Stimulated activated CD4-positive, alpha-beta T cell treated with anti-CD3 and anti-CD28 coated beads, Interleukin-1b, Interleukin-23, amount 100 ng/mL, for 48 hours (primary cell): ENCODE data around the gene ADCY9.

Experiments used
- DNase-seq: peaks from one replicate; pipeline ENCODE4 v3.0.0-alpha.2; 2020

ADCY9 gene

DNA sequence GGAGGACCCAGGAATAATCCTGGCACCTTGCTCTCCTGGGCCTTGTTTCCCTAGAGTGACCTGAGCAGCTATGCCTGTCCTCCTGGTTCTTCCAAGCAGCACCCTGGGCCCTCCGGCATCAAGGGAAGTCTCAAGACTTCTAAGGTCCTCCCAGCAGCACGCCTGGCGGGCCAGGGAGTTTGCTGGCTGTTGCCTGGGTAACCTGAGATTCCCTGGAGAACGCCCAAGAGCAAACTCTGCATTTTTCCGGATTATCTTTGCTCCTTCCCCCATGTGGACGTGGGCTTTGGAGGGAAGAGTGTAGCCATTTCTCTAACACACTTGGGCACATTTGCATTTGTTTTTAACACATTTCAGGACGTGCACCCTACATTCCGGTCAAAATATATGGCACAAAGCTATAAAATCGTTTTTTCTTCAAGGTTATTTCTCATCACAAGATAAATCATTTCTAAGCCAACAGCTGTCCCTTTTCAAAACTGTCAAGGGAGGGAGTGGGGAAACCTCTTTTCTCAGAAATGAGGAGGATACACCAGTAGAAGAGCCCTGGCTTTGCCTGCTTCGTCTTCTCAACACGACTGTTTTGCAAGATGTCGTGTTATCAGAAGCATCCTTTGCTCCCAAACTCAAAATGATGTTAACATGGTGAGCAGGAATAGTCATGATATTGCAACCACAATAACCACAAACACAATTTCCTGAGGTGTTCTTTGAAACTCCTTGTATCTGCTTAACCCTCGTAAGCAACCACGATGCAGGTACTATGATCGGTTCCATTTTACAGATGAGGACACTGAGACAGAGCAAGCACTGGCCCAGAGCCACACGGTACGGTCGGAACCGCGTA, 116.5 kb downstream of the ADCY9 start:
- DNase-seq: no peak

DNA sequence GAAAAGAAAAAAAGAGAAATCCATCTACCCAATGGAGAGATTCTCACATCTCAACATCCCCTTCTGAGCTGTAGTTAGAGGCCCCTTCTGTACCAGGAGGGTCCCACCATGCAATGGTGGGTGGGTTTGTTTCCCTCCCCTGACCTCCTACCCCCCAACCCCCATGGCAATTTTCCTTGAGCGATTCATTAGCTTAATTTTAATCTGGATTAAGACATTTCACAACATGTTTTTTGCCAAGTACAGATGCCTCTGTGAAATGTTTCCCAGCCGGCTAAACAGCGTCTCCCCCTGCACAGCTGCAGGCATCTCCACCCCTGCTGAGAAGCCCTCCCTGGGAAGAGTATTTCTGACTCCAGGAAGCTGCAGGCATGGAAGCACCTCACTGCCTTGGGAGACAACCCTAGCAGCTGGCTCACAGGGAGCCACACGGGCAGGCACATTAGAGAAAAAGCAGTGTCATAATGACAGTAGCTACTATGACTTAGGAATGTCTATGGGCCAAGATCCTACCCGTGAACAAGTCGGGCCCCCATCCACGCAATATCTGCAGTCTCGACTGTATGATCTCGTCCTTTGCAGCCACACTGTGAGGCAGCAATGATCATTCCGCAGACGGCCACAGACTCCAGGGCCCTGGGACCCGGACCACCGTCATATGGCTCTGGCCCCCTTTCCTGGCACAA, 117.3 kb downstream of the ADCY9 start:
- no peak for DNase-seq

DNA sequence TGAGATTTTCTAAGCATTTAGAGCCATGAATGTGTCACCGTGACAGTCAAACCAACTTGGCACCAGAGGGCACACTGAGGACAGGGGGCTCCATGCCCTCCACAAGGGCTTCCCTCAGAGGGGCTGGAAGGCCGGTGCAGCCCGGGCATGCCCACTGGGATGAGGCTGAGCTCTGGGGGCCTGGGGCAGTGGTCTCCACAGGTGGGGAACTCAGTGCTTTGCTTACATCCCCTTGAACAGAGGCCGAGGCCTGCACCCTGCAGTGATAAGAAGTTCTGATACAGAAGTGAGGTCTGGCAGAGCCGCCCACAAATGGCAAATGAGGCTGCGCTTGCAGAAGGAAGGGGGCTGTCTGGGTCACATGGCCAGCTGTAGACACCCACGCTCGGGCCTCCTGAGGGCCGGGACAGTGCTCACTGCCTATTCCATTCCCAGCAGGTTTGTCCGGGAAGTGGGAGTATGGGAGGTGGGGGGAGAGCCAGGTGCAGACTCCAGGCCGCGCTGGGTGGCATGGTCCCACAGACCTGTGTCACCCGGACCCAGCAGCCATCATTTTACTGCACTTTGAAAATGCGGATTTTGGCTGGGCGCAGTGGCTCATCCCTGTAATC, 118.9 kb downstream of the ADCY9 start:
- no peak for DNase-seq

DNA sequence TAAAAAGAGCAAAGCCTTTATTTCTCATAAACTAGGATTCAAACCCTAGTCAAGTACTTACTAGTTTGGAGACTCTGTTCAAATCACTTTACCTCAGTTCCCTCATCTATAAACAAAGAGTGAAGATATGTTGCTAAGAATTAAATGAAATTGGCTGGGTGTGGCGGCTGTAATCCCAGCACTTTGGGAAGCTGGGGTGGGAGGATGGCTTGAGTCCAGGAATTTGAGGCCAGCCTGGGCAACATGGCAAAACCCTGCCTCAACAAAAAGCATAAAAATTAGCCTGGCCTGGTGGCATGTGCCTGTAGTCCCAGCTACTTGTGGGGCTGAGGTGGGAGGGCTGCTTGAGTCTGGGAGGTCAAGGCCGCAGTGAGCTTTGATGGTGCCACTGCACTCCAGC, 121.2 kb downstream of the ADCY9 start:
- no peak for DNase-seq

DNA sequence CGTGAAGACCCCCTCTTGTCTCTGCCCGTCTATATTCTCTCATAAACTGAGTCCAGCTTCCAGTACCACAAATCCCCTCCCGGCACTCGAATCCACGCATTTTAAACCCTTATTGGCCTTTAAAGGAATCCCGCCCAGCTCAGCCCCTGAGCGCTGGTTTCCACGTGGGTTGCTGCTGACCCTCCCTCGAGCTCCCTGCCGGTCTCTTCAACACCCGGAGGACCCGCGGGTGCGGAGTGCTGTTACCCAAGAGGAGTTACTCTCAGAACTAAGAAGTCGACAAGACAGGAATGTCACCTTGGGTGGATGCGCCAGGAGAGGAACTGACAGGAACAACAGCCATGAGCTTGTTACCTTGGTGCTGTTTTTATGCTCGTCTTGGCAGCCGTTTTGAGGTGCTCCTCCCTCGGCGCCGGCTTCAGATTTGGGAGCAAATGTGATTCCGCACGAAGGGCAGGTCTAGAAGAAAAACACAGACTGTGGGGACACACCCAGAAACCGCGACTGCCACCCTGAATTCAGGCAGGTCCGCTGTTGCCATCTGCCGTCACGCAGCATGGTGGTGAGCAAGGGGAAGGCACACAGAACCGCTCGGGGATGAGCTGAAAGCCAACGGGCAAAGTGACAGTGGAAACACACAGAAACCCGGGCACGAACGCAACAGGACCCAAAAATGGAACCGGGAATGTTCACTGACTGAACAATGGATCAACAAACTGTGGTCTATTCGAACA, 123.0 kb downstream of the ADCY9 start:
- no peak for DNase-seq

DNA sequence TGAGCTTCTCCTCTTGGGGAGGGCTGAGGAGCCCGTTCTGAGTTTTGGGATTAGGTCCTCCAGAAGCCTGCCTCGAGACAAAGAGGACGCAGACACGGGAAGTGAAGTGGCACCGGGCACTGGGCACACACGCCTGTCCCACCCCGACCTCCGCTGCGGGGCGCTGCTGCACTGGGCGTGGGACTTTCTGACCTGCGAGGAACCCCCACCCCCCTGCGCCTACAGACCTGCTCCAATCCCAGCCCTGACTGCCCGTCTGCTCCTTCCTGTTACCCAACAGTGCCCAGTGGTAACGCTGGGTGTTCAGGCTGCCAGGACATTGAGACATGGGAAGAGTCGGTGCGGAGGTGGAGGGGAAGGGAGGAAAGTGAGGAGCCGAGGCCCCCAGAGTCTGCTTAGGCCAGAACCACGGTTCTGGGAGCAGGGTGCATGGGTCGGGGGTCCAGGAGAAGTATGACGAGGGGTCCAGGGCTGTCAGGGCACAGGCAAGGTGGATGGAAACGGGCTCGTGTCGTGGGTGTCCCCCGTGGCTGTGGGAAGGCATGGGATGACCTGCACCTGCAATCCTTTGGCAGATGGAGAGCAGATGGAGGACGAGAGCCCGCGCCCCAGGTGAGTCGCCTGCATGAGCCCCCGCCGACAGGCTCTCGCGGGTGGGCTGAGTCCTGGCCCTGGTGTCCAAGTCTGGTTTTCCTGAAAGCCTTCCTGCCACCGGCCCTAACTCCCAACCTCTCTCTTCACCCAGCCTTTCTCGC, 123.8 kb downstream of the ADCY9 start:
- no peak for DNase-seq

DNA sequence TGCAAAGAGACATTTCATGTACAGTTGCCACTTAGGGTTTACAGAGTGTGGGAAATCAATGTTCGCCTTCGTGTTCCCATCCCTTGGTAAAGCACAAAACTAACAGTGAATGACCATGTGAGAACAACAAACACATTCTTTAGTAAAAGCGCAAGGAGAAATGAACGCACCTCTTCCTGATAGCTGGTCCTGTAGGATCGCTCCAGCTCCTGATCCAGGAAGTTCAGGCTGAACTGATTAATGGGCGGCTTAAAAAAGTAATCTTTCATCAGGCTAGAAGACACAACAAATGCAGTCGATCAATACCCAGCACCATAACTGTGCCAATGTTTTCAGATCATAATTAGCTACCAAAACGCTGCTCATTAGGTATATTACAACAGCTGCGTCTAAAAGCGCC, 127.4 kb downstream of the ADCY9 start:
- no peak for DNase-seq

DNA sequence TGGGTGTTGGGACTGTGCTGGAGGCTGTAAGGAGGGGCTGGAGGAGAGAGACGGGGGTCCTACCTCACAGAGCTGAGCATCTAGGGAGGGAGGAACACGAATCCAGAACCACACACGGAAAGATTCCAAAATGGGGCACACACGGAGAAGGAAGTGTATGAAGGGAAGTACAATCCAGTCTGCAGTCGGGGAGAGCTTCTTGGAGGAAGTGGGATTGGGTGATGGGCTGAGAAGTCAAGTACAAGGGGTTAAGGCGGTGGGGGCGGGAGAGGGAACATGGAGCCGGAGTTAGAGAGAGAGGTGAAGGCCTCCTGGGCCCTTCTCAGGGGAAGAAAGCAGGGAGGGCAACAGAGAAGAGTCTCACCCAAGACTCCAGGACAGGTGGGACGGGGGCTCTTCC, 128.2 kb downstream of the ADCY9 start:
- DNase-seq: no peak

DNA sequence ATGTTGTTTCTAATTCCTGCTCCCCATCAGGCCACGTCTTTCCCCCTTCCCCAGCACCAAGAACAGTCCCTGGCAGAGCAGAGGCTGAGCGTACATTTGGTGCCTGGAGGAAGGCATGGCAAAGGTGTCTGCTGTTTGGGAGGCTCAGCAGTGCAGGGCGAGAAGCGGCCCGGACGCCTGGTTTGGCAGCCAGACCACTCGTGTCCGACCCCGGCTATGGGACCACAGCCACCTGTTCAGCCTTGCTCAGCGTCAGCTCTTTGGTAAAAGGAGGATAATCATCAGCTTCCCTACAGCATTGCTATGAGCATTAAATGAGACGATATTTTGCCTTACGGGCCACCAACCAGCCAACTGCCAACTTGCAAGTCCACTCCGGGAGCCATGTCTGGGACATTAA, 129.0 kb downstream of the ADCY9 start:
- DNase-seq: no peak

DNA sequence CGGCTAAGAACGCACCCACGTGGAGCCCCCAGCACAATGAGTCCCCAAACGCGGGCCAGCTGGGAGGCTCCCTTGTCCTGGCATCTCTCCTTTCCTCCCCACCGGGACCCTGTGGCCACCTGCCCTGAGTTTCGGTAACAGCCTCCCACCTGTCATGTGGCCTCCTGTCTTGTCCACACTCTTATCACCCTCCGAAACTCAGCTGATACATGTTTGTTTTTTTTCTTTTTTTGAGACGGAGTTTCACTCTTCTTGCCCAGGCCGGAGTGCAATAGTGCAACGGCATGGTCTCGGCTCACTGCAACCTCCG, 130.1 kb downstream of the ADCY9 start:
- DNase-seq: no peak

DNA sequence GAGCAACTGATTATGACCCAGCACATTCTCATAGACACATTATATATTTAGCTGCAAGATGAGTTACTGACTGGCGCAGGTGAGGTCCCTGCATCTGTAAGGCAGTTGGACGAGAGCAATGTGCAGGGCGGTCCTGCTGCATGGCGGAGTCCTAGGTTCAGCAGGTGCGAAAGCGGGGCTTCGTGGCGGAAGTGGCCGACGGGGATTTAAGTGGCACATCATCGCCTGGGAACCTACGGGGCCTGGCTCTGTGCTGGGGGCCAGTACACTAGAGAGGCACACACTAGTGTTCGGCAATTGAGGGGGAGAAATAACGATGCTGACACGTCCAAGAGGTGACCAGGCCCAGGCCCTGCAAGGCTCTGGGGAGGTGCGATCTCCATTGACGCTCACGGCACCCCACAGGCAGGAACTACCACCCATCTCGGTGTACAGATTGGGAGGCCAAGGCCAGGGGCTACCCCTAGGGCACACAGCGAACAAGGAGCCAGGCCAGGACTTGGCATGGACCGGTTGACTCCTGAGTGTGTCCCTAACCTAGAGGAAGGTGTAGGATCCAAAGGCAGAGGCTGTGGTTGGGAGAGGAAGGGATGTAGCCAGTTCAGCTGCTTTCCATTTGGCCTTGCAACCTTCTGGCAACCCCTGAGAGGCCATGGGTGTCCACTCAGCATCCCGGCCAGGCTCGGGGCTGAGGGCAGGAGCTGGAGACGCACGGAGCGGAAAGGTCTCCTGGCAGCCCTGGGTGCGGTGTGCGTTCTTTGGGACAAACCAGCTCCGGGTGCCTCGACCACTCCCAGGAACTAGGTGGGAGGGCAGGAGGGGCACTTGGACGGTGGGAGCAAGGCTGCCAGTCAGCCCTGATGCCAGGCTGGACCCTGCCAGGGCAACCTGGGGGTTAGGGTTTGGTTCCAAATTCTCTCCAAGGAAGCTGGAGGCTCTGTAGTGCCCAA, 131.9 kb downstream of the ADCY9 start:
- DNase-seq: no peak

DNA sequence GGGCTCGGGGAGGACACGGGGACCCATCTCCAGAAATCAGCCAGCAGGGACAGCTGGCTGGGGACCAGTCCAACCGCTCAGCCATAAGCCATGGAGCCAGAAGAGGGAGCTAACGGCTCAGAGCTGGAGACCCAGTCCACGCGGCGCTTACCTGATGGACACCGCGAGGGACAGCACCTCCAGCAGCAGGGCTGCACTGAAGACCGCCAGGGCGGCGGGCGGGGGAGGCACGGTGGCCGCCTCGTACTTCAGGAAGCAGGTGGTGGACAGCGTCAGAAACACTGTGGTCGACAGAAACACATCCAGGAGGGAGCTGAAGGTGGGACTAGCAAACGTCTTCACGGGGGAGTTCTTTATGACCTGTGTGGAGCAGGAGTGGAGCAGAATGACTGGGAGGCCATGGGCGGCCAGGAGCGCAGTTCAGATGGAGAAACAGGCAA, 133.1 kb downstream of the ADCY9 start:
- peak; percentile 39 for DNase-seq

DNA sequence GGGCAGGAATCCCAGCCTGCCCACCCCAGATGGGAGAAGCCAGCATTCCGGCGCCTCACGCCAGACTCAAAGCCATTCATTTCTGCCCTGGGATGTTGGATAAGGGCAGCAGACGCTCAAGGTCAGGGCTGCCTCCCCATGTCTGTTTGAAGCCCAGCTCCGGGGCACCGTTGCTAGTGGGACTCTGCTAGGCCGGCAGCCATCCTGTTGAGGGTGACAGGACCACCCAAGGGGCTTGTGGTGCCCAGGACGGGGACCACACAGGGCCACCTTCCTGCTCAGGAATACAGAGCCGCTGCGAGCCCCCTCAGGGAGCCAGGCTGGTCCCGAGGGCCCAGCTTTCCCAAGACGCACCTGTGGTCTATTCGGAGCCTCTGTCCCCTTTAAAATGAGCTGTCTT, 134.0 kb downstream of the ADCY9 start:
- DNase-seq: no peak

DNA sequence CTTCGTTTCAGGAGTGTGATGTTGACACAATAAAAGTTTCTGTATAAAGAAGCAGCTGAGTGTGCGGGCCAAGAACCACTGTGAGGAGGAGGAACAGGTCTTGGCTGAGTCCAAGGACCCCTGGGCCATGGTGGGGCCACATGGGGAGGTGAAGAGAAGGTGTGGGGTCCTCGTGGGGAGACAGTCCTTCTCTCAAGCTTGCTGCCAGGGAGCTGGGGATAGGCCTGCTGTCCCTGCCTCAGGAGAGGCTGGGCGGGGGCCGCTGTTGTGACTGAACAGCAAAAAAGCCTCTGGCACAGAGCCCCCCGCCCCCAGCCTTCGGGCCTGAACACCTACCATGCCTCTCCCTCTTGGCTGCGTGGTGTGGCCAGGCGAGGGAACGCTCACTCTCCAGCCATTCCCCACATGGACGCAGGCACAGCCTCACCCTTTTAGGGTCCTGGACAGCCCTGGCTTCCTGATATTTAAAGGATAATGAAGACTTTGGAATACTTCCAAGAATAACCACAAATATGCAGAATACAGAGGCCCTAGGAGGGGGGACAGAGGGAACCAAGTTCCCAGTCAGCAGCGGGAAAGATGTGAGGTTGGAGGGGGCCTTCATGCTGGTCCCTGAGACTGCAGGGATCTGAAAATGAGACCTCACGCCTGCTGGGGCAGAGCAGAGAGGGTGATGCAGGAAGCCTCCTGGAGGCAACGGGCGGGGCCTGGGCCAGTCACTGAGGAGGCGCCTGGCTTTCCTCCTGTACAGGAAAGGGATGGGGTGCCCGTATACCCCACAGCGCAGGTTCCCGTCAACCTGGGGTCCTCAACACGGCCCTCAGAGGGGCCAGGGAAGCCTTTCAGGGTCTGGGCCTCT, 135.8 kb downstream of the ADCY9 start:
- no peak for DNase-seq

DNA sequence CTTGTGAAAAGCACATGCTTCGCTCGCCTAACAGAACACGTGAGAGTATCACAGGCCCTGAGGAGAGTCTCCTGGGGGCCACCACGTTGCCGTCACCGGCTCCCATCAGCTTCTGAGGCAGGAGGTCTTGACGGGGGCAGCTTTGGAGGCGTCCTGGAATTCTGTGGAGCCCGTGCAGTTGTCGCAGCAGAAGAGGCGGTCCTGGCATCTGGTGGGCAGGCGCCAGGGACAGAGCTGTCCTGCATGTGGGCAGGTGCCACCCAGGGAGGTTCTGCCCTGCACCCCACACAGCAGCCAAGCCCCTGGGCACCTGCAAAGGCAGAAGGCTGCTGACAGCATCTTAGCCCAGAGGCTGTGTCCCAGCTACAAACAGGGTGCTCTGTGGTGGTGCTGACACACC, 136.7 kb downstream of the ADCY9 start:
- DNase-seq: no peak

DNA sequence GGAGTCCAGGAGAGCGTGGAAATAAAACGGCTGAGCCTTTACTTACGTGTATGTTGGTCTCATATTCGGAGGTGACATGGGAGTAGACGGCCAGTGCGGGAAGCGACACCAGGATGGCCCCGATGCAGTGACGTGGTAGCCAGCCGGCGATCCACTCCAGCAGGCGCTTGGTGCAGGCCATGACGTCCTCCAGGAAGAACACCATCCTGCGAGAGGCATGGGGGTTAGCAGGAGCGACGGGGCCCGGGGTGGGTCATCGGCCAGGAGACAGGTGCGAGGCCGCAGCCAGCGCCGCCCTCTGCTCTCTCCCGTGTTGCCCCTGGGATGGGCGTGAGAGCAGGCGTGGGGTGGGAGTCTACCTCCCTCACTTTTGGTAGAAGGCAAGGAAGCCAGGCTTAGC, 137.2 kb downstream of the ADCY9 start:
- no peak for DNase-seq

DNA sequence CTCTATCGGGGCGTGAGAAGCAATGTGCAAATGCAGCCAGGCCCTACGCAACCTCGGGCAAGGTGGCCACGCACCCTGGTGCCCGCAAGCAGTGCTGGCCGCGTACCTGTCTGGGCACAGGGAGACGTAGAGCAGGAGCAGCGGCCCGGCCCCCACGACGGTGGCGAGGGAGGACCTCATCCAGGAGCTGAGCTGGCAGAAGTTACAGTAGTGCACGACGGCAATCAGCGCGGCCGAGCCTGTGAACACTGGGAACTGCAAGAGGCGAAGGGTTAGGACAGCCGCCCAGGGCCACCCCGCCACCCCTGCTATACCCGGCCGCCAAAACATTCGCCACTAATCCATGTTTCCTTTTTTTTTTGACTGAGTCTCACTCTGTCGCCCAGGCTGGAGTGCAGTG, 138.9 kb downstream of the ADCY9 start:
- DNase-seq: no peak

DNA sequence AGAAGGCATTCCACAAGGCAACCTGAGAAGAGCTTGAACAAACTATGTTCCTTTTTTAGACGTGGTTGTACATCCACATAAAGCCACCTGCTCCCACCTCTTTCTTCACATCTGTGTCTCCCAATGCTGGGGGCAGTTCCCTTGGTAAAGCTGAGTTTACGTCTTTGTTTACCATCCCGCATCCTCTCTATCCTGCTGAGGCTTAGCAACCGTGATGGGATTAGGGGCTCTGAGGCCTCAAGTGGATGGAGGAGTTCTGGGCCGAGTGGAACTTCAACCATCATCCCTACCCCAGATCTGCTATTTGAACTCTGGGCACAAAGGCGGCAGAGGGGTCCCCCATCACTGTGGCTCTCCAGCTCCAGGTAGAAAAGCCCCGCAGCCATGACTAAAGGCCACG, 141.5 kb downstream of the ADCY9 start:
- no peak for DNase-seq

DNA sequence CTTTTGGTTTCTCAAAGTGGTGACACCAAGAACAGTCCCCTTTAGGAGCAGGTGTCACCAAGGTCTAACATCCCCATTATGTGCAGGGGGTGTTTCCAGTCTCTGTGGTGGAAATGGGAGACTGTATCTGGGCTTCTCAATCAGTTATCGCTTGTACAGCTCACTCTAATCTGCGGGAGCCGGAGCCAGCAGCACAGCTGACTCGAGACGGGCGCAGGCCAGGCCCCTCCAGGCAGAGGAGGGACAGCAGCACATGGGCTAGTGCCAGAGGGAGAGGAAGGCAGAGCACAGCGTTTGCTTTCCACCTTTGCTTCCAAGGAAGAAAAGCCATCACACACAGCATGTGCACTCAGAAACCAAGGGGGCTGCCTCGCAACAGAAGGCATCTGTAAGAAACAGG, 144.5 kb downstream of the ADCY9 start:
- no peak for DNase-seq

DNA sequence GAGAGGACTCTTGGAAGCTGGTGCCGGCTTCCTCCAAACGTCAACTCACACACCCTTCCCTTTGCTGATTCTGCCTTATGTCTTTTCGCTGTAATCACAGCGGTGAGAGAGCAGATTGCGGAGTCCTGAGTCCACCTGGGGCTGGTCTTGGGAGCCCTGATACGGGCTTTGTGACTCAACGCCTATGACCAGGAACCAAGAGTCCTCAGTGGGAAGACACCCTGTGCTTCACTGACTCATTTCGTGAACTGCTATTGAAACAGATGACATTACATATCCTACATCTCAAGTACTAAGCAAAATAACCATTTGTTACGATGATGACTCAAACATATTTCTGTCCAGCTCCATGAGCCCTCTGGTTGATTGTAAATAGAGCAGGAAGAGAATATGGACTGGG, 145.0 kb downstream of the ADCY9 start:
- DNase-seq: no peak

DNA sequence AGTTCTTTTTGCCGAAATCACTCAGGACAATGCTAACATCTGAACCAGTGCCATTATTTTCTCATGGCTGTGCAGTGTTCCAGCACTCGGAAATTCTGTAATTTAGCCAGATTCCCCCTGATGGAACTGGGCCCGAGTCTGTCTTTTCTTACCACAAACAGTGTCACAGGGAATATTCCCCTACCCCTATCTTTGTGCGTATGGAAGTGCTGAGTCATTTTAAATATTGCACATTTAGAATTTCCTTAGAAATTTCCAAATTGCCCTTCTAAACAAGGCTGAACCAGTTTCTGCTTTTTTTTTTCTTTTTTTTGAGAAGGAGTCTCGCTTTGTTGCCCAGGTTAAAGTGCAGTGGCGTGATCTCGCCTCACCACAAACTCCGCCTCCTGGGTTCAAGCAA, 147.7 kb downstream of the ADCY9 start:
- no peak for DNase-seq
